ENCODE results near the gene AGPAT1.

DNA sequence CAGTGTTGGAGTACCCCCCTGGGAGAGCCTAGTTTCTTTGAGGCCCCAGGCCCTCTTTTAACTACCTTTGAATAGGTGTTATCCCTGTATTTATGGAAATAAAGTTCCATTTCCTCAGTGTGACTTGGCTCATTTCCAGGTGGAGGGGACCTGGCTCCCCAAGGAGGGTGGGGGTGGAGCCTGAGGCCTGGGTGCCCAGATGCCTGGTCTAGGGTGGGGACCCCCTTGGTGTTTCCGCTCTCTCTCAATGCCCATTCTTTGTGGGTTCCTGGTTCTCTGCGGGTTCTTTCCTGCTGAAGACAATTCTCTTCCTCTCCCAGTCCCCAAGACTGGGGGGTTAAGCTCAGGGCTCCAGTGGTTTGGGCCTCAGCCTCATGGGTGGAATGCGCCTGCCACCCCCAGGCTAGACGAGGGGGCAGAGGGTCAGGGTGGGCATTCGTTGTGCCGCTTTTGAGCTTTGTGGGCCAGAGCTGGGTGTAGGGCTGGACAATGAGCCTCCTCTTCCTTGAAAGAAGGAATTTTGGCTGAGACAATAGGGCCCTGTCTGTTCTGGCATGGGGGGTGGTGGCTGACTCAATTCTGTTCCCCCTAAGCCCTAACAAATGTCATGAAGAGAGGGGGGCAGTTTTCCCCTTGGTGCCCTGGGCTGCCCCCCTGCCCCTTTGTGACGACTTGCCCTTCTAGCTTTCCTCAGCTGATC is 12.2 kb downstream of the AGPAT1 start:
- TF ChIP-seq, protein P1, sequence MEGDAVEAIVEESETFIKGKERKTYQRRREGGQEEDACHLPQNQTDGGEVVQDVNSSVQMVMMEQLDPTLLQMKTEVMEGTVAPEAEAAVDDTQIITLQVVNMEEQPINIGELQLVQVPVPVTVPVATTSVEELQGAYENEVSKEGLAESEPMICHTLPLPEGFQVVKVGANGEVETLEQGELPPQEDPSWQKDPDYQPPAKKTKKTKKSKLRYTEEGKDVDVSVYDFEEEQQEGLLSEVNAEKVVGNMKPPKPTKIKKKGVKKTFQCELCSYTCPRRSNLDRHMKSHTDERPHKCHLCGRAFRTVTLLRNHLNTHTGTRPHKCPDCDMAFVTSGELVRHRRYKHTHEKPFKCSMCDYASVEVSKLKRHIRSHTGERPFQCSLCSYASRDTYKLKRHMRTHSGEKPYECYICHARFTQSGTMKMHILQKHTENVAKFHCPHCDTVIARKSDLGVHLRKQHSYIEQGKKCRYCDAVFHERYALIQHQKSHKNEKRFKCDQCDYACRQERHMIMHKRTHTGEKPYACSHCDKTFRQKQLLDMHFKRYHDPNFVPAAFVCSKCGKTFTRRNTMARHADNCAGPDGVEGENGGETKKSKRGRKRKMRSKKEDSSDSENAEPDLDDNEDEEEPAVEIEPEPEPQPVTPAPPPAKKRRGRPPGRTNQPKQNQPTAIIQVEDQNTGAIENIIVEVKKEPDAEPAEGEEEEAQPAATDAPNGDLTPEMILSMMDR (IDR thresholded peaks at IDR 0.05), result no peak
- TF ChIP-seq RCOR1 (IDR thresholded peaks at IDR 0.05; ENCODE audit: low read depth, low read length), result no peak
- no peak for TF ChIP-seq KDM1A (IDR thresholded peaks at IDR 0.05; ENCODE audit: low read depth)
- TF ChIP-seq POLR2AphosphoS2 (conservative IDR thresholded peaks at IDR 0.05; ENCODE audit: low read length), result no peak
- TF ChIP-seq, protein P2, sequence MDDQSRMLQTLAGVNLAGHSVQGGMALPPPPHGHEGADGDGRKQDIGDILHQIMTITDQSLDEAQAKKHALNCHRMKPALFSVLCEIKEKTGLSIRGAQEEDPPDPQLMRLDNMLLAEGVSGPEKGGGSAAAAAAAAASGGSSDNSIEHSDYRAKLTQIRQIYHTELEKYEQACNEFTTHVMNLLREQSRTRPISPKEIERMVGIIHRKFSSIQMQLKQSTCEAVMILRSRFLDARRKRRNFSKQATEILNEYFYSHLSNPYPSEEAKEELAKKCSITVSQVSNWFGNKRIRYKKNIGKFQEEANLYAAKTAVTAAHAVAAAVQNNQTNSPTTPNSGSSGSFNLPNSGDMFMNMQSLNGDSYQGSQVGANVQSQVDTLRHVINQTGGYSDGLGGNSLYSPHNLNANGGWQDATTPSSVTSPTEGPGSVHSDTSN (IDR thresholded peaks at IDR 0.05), result no peak
- TF ChIP-seq ATOH8 (CRISPR knock-in tag; IDR thresholded peaks at IDR 0.05; ENCODE audit: low read depth), result no peak
- TF ChIP-seq CBX2 (IDR thresholded peaks at IDR 0.05; ENCODE audit: borderline replicate concordance, low read depth), result no peak
- no peak for TF ChIP-seq EP300 (IDR thresholded peaks at IDR 0.05)
- no peak for TF ChIP-seq HES2 (IDR thresholded peaks at IDR 0.05)
- TF ChIP-seq JUN (IDR thresholded peaks at IDR 0.05), result no peak
- TF ChIP-seq ELK1 (IDR thresholded peaks at IDR 0.05; ENCODE audit: low read depth, low read length), result no peak
- TF ChIP-seq MAFK (IDR thresholded peaks at IDR 0.05; ENCODE audit: partially characterized antibody), result no peak
- TF ChIP-seq, protein P3, sequence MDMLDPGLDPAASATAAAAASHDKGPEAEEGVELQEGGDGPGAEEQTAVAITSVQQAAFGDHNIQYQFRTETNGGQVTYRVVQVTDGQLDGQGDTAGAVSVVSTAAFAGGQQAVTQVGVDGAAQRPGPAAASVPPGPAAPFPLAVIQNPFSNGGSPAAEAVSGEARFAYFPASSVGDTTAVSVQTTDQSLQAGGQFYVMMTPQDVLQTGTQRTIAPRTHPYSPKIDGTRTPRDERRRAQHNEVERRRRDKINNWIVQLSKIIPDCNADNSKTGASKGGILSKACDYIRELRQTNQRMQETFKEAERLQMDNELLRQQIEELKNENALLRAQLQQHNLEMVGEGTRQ (IDR thresholded peaks at IDR 0.05), result no peak
- no peak for TF ChIP-seq ESRRA (IDR thresholded peaks at IDR 0.05; ENCODE audit: borderline replicate concordance, low read length)
